ENCODE measurements around the gene ADCY1. TPM values are rescaled to one million over a fixed set of nuclear protein-coding genes. Genes with fewer than 3 reads are reported as not detected.

ADCY1 gene
- total RNA-seq, 3 donors from 2014 or later (not counting 1 experiment from before 2014, with no cell fraction given): 0.02 to 0.15 TPM; not detected in 1

DNA sequence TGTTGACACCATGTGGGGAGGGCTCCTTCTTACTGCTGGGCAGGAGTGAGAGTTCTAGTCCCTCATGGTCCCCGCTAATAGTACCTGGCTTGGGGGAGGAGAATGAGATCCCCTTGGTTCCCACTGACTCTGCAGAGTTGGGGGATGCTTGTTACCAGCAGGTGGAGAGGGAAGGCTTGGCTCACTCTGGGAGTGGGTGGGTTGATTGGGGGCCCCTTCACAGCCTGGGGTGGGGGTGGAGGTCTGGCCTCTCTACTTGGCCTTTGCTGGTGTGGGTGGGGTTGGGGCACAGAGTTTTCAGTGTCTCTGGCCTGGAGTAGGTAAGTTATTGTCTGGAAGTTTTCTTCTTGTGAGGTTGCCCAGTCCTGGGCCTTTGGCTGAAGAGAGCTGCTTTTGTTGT is 31.9 kb downstream of the ADCY1 start:
- ATAC-seq: no peak
- Histone ChIP-seq H3K36me3 (ENCODE audit: control insufficient read depth, insufficient read depth, low read length) (no peaks in the 10 kb centered on the region), H3K27me3 (ENCODE audit: control insufficient read depth, insufficient read depth, low read length) (no peaks in the 10 kb centered on the region), H3K4me3 (ENCODE audit: low read length) (no peak overlapping the region), H3K27ac (ENCODE audit: low read length) (no peak overlapping the region), H3K4me1 (ENCODE audit: control insufficient read depth, insufficient read depth, low read length) (no peaks in the 10 kb centered on the region), H3K9me3 (ENCODE audit: control insufficient read depth, insufficient read depth, low read length) (no peaks in the 10 kb centered on the region)
- Mint-ChIP-seq H3K9me3 (peaks cover 0 to 4% of the 10 kb centered on the region in 2 donors), H3K27ac (no peak overlapping the region), H3K36me3 (no peaks in the 10 kb centered on the region), H3K4me1 (no peaks in the 10 kb centered on the region), H3K4me3 (no peak overlapping the region), H3K27me3 (ENCODE audit: low read depth in 2 of 2) (peaks cover 0 to 3% of the 10 kb centered on the region in 2 donors)
- 95% methylated on average over 1 of the region's 1 CpG for WGBS (ENCODE audit: insufficient coverage)
- DNase-seq: no peak
- TF ChIP-seq, protein P1, sequence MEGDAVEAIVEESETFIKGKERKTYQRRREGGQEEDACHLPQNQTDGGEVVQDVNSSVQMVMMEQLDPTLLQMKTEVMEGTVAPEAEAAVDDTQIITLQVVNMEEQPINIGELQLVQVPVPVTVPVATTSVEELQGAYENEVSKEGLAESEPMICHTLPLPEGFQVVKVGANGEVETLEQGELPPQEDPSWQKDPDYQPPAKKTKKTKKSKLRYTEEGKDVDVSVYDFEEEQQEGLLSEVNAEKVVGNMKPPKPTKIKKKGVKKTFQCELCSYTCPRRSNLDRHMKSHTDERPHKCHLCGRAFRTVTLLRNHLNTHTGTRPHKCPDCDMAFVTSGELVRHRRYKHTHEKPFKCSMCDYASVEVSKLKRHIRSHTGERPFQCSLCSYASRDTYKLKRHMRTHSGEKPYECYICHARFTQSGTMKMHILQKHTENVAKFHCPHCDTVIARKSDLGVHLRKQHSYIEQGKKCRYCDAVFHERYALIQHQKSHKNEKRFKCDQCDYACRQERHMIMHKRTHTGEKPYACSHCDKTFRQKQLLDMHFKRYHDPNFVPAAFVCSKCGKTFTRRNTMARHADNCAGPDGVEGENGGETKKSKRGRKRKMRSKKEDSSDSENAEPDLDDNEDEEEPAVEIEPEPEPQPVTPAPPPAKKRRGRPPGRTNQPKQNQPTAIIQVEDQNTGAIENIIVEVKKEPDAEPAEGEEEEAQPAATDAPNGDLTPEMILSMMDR (IDR thresholded peaks at IDR 0.05): no peak
- intact Hi-C loops (cut with micrococcal nuclease): no loop called here

DNA sequence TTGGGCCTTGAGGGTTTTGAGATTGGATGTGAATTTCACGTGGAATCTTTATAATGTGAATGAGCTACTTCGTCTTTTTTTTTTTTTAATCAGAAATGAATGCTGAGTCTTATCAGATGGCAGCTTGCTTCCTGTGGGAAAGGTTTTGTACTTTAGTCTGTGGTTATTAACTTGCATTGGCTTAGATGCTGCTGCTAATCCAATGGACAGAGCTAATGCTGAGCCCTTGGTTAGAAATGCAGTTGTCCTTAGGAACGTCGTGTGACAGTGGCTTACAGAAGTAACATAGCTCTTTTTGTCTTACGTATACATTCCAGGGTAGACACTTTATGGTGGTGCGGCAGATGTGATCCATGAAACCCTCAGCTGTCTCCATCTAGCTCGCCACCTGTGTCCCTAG is 32.8 kb downstream of the ADCY1 start:
- intact Hi-C loops (cut with micrococcal nuclease): no loop called here
- H3K9me3 ChIP-seq (ENCODE audit: control insufficient read depth, insufficient read depth, low read length): no peaks in the 10 kb centered on the region
- no peaks in the 10 kb centered on the region for H3K36me3 ChIP-seq (ENCODE audit: control insufficient read depth, insufficient read depth, low read length)
- WGBS (ENCODE audit: insufficient coverage): 28% methylated on average over 7 of the region's 7 CpGs
- no peak overlapping the region for H3K27ac Mint-ChIP-seq
- H3K27me3 ChIP-seq (ENCODE audit: control insufficient read depth, insufficient read depth, low read length): no peaks in the 10 kb centered on the region
- H3K4me3 ChIP-seq (ENCODE audit: low read length): no peak overlapping the region
- peaks cover 0 to 4% of the 10 kb centered on the region in 2 donors for H3K9me3 Mint-ChIP-seq
- H3K36me3 Mint-ChIP-seq: no peaks in the 10 kb centered on the region
- peaks cover 0 to 3% of the 10 kb centered on the region in 2 donors for H3K27me3 Mint-ChIP-seq (ENCODE audit: low read depth in 2 of 2)
- ATAC-seq (no peak), DNase-seq (no peak)
- no peak overlapping the region for H3K4me3 Mint-ChIP-seq
- no peaks in the 10 kb centered on the region for H3K4me1 ChIP-seq (ENCODE audit: control insufficient read depth, insufficient read depth, low read length)
- TF ChIP-seq, protein P1 (IDR thresholded peaks at IDR 0.05): no peak
- no peaks in the 10 kb centered on the region for H3K4me1 Mint-ChIP-seq
- no peak overlapping the region for H3K27ac ChIP-seq (ENCODE audit: low read length)

DNA sequence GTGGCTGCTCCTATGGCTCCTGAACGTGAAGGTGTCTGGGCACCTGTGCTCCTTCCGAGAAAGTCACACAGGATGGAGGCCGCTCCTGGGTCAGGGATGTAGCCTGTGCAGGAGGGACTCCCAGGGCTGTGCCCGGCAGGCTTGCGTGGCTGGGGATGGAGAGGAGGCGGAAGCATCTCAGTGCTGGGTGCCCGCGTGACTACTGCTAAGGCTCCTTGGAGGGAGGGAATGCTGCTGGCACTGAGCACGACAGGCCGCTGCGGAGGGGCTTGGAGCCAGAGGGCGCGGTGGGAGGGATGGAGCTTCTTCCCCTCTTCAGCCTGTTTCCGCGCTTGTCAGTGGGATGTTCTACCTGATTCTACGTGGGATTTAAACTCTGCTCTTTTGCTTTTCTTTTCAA is 35.0 kb downstream of the ADCY1 start:
- no peaks in the 10 kb centered on the region for H3K4me1 ChIP-seq (ENCODE audit: control insufficient read depth, insufficient read depth, low read length)
- ATAC-seq: no peak
- no peaks in the 10 kb centered on the region for H3K36me3 ChIP-seq (ENCODE audit: control insufficient read depth, insufficient read depth, low read length)
- intact Hi-C loops (cut with micrococcal nuclease): no loop called here
- 94% methylated on average over 15 of the region's 16 CpGs for WGBS (ENCODE audit: insufficient coverage)
- no peak overlapping the region for H3K4me3 Mint-ChIP-seq
- no peak overlapping the region for H3K27ac Mint-ChIP-seq
- peaks cover 5 to 9% of the 10 kb centered on the region in 2 donors for H3K9me3 Mint-ChIP-seq
- H3K4me1 Mint-ChIP-seq: no peaks in the 10 kb centered on the region
- H3K27me3 Mint-ChIP-seq (ENCODE audit: low read depth in 2 of 2): peaks cover 0 to 5% of the 10 kb centered on the region in 2 donors
- no peak overlapping the region for H3K4me3 ChIP-seq (ENCODE audit: low read length)
- no peak overlapping the region for H3K27ac ChIP-seq (ENCODE audit: low read length)
- H3K27me3 ChIP-seq (ENCODE audit: control insufficient read depth, insufficient read depth, low read length): no peaks in the 10 kb centered on the region
- DNase-seq: no peak
- H3K9me3 ChIP-seq (ENCODE audit: control insufficient read depth, insufficient read depth, low read length): no peaks in the 10 kb centered on the region
- peaks cover 7% of the 10 kb centered on the region for H3K36me3 Mint-ChIP-seq
- TF ChIP-seq, protein P1 (IDR thresholded peaks at IDR 0.05): no peak

DNA sequence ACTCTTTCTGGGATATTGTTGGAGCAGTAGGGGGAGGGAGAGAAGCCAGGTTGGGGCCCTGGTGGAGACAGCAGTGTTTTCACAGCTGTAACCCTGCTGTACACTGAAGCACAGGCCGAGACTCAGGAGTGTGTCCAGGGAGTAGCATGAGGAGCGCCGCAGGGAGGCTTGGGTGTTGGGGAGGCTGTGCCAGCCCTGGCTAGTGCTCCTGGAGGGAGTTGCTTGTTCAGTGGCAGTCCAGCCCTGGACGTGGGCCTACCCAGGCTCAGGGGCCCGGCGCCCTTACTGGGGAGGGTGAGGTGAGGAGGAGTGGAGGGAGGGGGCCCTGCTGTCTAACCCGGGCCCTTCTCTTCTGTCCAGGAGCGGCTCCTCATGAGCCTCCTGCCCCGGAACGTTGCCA is 35.9 kb downstream of the ADCY1 start:
- H3K4me3 ChIP-seq (ENCODE audit: low read length): no peak overlapping the region
- Mint-ChIP-seq H3K27me3 (ENCODE audit: low read depth in 2 of 2) (peaks cover 0 to 5% of the 10 kb centered on the region in 2 donors), H3K4me3 (no peak overlapping the region), H3K4me1 (no peaks in the 10 kb centered on the region), H3K9me3 (peaks cover 7 to 12% of the 10 kb centered on the region in 2 donors), H3K36me3 (peaks cover 7% of the 10 kb centered on the region), H3K27ac (no peak overlapping the region)
- no peak for ATAC-seq
- intact Hi-C loops (cut with micrococcal nuclease): no loop called here
- H3K9me3 ChIP-seq (ENCODE audit: control insufficient read depth, insufficient read depth, low read length): no peaks in the 10 kb centered on the region
- H3K36me3 ChIP-seq (ENCODE audit: control insufficient read depth, insufficient read depth, low read length): no peaks in the 10 kb centered on the region
- no peak overlapping the region for H3K27ac ChIP-seq (ENCODE audit: low read length)
- DNase-seq: no peak
- WGBS (ENCODE audit: insufficient coverage): 94% methylated on average over 10 of the region's 10 CpGs
- H3K4me1 ChIP-seq (ENCODE audit: control insufficient read depth, insufficient read depth, low read length): no peaks in the 10 kb centered on the region
- TF ChIP-seq, protein P1 (IDR thresholded peaks at IDR 0.05): no peak
- H3K27me3 ChIP-seq (ENCODE audit: control insufficient read depth, insufficient read depth, low read length): no peaks in the 10 kb centered on the region
